GM19239 (cell line): Measurements from ENCODE around the gene LSM14B.
"Not testable (repeated sequence)": the region's sequence is repeated elsewhere in the genome, so short reads cannot be mapped to it uniquely, and the experiment has no call there.

Experiments used
- DNase-seq: peaks from one replicate; pipeline ENCODE4 v3.0.0; 2011; ENCODE audit warnings: low spot score; ENCODE audit not compliant: insufficient read length
- FAIRE-seq: peaks from 2 replicates; lab custom pipeline; 2011; peaks lifted over from hg19 to GRCh38; lab: Jason Lieb, UNC

The LSM14B gene

DNA sequence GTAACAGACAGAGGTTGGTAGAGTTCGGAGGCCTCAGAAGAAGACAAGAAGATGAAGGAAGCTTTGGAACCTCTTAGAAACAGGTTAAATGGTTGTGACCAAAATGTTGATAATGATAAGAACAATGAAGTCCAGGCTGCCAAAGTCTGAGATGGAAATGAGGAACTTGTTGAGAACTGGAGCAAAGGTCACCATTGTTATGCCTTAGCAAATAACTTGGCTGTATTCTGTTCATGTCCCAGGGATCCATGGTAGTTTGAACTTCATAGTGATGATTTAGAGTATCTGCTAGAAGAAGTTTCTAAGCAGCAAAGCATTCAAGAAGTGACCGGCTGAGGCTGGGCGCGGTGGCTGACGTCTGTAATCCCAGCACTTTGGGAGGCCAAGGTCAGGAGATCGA is 11.1 kb upstream of the LSM14B start:
- DNase-seq = no peak

DNA sequence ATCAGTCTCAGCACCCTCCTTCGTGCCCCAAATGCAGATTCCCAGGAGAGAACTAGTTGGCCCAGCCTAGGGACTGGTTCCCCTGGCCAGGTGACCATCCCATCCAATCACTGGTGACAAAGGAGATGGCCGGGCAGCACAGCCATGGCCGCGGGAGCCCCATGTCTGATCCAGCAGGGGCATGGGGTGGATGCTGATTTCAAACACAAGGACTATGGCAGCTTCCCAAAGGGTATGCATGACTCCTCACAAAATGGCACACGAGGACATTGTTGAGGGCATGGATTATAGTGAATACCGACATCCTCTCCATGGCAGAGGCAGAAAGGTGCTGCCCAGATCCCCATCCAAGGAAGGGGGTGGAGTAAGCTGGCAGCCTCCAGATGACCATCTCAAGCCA is 9.9 kb upstream of the LSM14B start:
- FAIRE-seq (no peak), DNase-seq (no peak)

More for the DNA sequence above, 11.1 kb upstream of the LSM14B start:
- no peak for FAIRE-seq

DNA sequence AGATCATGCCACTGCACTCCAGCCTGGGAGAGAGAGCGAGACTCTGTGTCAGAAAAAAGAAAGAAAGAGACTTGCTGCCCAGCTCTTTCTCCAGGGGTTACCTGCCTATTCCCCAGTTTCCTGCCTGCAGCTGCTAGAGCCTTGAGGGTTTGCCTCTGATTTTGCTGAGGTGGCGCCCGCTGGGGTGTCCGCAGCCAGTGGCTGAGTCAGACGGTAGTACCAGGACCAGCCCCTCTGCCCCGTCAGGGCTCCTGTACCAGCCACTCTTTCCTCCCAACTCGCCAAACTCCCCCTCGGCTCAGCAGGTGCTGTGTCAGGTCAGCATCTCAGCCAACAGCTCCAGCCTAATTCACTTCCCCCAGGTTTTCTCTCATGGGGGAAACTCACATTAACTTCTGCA is 7.4 kb upstream of the LSM14B start:
- DNase-seq (no peak), FAIRE-seq (no peak)

DNA sequence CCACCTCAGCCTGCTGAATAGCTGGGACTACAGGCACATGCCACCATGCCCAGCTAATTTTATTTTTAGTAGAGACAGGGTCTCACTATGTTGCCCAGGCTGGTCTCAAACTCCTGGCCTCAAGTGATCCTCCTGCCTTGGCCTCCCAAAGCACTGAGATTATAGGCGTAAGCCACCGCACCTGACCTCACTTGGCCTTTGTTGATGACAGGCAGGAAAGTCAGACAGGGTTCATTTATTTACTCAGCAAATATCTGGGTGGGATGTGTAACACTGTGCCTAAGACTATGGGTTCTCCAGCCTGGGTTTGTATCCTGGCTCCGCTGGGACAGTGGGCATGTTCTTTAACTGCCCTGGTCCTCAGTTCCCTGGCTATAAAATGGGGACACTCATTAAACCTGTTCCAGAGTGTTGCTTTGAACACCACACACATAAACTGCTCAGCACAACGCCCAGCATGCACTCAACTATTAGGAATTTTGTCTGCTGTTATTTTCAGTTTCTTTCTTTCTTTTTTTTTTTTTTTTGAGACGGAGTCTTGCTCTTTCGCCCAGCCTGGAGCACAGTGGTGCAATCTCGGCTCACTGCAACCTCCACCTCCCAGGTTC is 6.4 kb upstream of the LSM14B start:
- DNase-seq, FAIRE-seq: not testable (repeated sequence)

DNA sequence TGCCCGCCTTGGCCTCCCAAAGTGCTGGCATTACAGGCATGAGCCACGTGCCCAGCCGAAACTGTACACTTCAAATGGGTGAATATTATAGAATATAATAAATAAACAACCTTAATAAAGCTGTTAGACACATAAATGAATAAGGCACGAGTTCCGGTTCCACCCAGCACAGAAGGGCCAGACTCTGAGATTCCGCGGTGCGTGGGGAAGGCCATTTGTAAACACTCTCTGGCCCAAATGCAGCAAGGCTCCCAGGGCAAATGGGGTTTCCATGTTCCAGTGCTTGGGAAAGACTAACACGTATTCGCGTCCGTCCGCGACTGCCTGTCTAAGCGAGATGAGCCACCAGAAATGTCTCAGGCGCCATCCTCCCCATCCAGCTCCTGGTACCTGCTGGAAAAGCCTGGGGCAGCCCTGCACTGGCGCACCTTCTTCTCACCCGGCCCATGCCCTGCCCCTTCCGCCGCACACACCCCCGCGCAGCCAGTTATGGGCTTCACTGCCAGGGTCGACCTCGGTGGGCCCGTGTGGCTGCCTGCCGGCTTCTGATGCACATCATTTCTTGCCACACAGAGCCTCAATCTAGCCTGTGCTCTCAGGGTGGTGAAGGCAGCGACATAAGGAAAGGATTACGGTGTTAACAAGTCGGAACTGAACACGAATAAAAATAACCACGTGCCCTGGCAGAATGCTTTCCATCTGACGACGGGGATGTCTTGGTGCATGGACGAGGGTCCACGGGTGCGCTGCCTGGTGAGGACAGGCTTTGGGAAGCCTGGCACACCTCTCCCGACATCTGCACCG is 5.5 kb upstream of the LSM14B start:
- FAIRE-seq (no peak), DNase-seq (no peak)

DNA sequence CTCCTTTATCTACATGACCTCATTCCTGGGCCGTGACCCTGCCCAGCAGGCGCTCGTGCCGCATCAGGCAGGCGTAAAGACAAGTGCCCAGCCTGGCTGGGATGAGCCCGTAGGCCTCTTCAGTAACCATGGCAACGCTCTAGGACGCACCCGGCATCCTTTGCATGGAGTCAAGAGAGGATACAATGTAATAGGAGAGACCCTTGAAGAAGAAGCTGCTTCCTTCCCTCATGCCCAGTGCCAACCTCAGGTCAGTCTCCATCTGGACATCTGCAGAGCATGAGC is 5.0 kb upstream of the LSM14B start:
- FAIRE-seq (no peak), DNase-seq (no peak)

DNA sequence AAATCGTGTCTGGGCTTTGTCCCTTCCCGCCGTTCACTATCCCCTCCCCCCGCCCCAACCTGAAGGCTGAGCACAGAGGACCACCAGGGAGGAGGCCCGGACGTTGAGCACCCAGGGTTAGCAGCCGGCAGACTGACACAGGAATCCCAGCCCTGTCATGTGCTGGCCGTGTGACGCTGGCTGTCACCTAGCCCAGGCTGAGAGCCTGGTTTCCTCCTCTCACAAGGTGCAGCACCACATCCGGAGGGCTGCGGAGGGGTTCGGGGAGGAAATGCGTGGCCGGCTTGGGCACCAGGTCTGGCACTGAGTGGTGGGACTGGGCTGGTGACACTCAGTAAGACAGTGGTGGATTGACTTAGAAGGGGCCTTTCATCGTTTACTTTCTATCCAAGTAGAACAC is 4.6 kb upstream of the LSM14B start:
- FAIRE-seq (no peak), DNase-seq (no peak)

DNA sequence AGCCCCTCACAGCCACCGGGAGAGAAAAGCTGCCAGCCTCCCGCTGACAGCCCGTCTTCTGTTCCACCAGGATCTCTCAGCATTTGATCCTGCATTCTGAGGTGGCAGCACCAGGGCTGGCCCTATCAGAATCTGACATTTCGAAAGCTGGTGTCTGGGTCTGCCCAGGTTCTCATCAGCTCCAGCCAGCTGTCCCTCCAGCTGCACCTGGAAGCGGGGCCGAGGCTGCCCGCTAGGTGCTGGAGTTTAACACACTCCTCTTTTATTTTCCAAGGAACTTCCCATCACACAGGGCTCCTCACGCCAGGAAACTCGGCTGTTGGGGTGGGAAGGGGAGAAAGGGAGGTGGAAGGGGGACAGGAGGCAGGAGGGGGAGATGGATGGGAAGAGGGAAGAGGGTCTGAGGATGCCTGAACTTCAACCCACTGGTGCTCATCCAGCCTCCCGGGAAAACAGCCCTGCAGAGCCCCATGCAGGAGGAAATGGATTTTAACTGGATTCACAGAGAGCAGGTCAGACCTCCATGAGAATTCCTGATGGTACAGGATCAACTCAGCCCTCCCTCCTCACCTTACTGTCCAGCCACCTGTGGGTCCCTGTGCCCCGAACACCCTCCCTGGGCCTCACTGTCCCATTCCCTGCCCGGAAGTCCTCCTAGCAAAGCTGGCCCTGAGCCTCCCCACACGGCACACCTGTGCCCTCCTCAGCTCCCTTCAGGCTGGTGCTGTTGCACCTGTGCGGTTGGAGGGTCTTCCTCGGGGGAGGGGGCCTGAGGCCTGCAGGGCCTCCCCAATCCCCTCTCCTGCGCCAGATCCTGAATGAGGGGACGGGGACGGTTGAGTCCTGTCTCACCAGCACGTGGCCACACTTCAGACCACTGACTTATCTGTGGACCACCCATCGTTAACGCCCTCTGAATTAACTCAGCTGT is 3.9 kb upstream of the LSM14B start:
- no peak for FAIRE-seq
- DNase-seq = no peak

DNA sequence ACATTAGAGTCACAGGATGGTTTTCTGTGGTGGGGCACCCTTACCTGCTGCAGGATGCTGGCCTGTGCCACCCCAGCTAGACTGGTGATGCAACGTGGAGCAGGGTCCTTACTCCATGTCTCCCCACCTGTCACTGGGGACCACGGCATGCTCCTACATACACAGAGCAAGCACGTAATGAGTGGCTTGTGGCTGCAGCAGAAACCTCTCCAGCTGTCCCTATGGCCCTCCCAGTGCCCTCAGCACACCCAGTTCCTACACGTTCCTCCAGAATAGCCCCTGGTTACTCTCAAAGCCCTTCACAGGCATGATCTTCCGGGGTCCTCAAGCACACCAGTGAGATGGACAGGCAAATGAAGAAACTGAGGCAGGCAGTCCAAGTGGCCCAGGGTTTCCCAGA is 3.2 kb upstream of the LSM14B start:
- FAIRE-seq (no peak), DNase-seq (no peak)

DNA sequence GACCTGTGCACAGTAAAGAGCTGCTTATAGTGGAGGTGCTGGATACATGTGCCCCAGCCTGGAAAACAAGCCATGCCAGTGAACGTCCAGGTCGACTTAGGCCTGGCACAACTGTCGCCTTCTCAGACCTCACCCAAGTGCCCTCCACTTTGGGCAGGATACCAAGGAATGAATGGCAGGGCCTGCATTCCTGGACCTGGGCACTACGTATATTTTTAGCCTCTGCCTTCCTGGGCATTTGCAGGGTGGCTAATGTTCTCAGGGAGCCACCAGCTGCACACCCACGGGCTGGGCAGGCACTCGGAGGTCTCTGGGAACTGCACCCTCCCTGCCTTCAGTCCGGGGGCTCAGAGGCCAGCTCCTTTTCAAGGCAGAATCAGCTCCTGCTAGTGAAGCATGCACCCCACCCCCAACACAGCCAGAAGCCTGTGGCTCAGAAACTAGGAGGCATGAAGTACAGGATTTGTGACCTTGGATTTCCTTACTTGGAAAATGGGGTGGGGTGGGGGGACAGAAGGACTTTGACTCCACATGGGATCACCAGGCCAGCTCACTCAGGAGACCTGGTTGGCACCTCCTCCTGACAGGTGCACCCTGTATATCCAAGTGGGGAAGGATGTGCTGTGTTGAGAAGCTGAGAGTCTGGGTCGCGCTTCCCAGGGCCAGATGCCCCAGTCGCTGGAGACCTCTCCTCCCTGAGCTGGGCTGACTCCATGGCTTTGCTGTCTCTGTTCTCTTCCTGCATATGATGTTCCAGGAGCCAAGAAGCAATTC is 2.5 kb upstream of the LSM14B start:
- no peak for FAIRE-seq
- no peak for DNase-seq

DNA sequence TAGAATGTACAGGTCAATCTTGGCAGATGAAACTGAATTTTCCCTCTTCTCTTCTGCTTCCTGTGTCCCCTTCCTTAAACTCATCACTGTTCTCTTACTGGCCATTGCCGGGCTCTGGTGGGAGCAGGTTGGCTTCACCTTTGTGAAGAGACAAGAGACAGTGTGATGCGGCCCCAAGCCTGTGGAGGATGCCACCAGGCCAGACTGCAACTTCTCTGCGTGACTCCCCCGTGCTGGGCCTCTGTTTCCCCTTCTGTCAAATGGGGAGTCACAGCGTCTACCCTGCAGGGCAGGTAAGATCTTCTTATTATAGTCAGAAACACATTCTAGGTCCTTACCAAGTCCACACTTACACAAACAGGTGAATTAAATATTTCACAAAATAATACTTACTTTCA is 1.9 kb upstream of the LSM14B start:
- DNase-seq (no peak), FAIRE-seq (no peak)

DNA sequence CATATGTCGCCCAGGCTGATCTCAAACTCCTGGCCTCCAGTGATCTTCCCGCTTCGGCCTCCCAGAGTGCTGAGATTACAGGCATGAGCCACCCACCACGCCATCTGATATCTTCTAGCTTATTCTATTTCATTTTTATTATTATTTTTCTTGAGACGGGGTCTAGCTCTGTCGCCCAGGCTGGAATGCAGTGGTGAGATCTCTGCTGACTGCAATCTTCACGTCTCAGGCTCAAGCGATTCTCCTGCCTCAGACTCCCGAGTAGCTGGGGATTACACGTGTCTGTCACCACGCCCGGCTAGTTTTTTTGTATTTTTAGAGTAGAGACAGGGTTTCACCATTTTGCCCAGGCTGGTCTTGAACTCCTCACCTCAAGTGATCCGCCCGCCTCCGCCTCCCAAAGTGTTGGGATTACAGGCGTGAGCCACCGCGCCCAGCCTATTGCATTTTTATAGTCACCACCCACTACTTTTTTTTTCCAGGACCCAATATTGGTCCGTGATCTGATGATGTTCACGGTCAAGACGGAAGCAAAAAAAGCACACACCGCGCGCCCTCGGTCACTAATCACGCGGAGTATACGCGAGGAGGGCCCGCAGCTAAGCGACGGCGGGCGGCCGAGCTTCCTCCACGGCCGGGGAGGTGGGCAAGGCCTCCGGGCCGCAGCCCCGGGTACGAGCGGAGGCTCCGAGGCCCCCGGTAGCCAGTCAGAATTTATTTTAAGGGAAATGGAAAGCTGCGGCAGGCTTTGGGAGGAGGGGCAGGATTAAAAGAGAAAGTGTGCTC is 1.1 kb upstream of the LSM14B start:
- DNase-seq = no peak
- FAIRE-seq = peak; percentile 55

DNA sequence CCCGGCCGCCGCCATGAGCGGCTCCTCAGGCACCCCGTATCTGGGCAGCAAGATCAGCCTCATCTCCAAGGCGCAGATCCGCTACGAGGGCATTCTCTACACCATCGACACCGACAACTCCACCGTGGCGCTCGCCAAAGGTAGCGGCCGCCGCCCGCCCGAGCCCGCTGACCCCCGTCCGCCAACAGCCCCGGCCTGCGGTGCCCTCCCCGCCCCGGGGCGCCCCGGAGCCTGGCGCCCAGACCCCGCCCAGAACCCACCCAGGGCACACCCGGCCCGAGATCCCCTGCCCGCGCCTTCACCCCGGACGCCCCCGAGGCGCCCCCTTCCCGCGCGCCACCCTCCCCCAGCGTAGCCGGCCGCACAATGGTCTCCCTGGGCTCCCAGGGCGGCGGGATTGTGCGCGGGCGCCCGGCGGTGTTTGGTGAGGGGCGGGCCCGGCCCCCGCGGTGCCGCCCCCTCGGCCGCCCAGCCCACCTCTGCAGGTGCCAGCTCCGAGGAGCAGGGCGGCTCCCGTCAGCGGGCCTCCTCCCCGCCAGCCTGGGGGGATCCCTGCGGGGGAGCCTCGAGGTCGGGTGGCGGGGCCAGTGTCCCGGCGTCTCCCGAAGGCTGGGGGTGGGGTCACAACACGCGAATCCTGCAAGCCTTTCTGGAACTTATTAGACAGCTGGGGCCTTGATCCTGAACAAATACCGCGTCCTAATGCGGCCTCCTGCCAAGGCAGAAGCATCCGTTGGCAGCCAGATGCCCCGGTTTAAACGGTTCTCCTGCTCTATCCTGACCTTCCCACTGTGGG is 577 bp downstream of the LSM14B start:
- FAIRE-seq (no peak), DNase-seq (peak; percentile 49)

DNA sequence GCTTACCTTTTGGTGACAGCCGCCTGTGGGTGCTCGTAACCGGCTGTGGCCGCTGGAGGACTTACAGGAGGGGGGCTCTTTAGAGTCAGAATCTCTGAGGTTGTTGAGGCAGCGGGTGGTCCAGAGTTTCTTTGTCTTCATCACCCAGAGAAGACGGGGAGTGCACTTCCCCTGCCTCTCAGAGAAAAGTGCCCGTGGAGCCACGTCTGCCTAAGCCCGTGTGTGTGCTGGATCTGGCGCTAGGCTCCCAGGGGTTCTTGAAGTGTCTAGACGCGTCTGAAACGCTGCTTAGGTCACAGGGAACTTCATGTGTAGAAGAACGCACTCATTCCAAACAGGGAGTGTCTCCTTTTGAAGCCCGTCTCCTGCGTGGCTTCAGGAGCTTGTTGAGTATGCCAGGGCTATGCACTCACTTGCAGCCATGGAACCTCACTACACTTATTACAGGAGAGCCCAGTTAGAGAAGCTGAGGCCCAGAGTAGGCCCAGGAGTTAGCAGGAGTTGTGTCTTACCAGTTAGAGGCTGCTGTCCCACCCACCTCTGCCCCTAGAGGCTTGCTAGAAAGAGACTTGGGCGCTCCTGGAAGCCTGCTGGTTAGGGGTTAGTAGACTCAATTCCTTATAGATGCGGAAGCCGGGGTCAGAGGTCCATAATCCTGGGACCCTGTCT is 1.3 kb downstream of the LSM14B start:
- FAIRE-seq (no peak), DNase-seq (no peak)

DNA sequence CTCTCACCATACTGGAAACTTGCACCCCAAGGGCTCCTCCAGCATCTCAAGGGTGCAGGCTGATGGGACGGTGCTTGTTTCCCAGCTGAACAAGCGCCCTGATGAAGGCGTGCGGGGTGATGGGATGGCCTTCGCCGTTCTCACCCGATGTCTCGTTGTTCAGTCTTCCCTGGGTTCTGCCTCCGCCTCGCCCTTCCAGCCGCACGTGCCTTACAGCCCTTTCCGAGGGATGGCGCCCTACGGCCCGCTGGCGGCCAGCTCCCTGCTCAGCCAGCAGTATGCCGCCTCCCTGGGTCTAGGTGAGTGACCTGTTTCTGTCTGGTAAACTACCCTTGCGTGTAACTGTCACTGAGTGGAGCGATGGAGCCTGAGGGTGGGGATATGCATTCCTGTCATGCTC is 3.9 kb downstream of the LSM14B start:
- no peak for DNase-seq
- FAIRE-seq = no peak

DNA sequence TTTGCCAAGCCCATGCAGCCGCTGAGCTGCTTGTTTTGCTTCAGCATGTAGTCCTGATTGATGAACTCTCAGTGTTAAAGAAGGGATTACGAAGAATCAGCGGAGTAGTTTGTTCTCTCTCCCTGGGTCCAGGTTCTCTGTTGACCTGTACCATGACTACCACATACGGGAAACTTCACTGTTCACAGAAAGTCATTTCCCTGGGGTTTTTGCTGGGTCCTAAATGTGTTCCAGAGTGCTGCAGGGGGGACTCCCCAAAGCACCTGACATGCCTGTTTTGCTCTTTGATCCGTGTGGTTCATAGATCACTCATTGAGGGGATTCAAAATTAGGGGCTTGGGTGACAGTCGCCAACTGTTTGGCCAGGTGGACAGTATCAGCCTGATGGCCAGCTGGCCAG is 5.5 kb downstream of the LSM14B start:
- FAIRE-seq = no peak
- no peak for DNase-seq

DNA sequence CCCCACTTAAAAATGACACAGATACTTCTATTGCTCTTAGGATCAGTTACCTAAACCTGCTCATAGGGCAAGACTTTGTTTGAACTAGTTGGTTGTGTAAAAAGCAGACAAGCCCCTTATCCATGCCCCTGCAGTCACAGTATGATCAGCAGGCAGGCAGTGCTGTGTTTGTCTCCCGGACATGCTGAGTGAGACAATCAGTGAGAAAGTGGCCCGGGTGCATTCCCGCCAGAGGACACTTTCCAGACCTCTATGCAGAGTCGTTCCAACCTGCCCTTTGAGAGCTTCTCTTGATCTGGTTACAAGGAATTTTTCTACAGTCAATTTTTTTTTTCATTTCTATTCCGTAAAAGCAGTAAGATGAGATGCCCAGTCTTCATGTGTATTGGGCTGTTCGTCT is 6.2 kb downstream of the LSM14B start:
- FAIRE-seq (no peak), DNase-seq (no peak)

DNA sequence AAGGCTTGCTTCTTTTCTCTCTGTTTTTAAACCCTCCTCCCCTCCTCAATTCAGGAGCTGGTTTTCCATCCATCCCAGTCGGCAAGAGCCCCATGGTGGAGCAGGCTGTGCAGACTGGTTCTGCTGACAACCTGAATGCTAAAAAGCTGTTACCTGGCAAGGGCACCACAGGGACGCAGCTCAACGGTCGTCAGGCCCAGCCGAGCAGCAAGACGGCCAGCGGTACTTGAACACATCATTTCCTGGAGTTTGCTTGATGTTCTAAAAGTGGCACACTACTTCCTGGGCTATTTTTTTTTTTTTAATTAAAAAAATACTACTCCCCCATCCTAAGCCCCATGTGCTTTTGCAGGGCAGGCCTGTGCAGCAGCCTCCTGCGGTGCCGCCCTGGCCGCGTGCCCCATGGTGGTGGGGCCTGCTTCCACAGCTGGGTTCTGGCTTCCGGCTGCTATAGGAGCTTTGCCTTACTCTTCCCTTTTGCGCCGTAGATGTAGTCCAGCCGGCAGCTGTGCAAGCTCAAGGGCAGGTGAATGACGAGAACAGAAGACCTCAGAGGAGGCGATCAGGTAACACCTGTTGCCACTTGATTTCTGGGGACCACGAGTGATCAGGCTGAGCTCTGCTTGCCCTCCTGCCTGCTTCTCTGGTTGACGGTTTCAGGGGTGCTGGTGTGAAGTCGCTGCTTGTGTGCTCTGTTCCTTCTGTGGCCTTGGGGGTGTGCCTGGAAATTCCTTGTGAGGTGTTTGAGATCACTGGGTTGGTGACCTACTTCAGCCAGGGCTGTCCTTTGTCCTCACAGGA is 7.7 kb downstream of the LSM14B start:
- DNase-seq (no peak), FAIRE-seq (no peak)
